NCI-H1048 (cell line): Measurements from ENCODE around the gene MXRA5.
"Not testable (repeated sequence)": the region's sequence is repeated elsewhere in the genome, so short reads cannot be mapped to it uniquely, and the experiment has no call there.

Source experiments
- DNase-seq: peaks from one replicate; lab custom pipeline; 2025; lab: John Stamatoyannopoulos, UW

The MXRA5 gene

DNA sequence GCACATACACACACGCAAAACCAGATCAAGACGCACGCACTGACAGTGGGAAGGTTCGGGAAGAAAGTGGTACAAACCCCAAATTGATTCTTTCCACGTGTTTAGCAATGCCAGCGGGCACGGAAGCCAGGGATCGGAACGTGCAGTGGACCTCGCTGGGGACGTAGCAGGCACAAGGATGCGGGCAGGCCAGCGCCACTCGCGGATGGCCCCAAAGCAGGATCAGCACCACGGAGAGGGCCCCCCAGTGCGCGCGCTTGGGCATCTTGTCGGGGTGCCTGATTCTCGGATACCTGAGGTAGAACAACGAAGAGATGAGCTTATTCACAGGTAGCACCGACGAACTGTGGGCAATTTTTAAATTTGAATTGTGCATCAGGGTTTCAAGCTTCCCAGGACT is 2.9 kb downstream of the MXRA5 start:
- not testable (repeated sequence) for DNase-seq

DNA sequence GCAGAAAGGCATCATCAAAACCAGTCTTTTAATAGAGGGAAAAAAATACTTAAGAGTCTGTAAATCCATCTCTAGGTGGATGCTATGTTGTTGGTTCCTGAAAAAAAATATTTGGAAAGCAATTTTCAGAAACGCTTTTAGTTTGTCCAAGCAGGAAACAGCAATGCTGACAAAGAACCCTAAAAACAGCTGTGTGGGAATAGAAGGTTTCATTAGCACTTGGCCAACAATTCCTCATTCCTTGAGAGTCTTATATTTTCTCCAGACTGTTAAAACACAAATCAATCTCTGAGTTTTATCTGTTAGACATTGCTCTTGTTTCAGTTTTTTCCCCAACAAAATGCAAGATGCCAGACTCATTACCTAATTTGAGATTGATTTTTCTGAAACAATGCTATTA is 6.4 kb downstream of the MXRA5 start:
- no peak for DNase-seq

GRCh38 chrX:3326681-3327080 is 19.8 kb downstream of the MXRA5 start:
- no peak for DNase-seq

GRCh38 chrX:3320471-3321046 is 25.9 kb downstream of the MXRA5 start:
- no peak for DNase-seq

DNA sequence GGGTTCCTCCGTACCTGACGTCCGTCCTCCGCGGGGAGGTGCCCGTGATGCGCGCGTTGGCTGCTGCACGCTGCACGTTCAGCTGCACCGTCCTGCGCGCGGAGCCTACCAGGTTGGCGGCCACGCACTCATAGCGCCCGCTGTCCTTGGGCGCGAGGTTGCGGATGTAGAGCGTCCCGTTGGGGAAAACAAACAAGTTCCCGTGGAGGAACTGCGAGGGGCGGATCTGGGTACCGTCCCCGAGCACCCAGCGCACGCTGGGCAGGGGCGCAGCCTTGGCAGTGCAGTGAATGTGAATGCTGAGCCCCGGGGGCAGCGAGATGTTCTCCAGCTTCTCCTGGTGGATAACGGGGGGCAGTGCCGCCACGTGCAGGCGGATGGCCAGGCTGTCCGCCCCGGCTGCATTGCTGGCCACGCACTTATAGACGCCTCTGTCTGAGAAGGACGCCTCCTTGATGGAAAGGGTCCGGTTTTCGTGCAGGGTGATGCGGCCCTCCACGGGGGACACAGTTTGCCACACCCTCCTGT is 29.2 kb downstream of the MXRA5 start:
- no peak for DNase-seq

DNA sequence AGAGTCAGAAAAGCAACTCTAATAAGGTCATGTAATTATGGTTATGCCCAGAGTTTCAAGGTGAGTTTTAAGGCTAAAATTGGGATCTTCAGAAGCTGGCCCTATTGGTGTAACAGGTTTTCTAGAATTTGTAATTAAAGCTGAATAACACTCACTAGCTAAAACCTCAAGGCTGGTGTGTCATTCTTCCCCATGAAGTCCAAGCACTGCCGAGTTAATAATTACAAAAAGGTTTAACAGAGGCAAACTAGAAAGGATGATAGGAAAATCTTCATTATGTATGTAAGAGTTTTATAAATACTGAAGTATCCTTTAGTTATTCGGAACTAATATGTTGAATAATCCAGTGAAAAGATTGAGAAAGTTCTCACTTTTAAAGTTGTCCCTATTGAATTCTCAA is 34.3 kb downstream of the MXRA5 start:
- no peak for DNase-seq

DNA sequence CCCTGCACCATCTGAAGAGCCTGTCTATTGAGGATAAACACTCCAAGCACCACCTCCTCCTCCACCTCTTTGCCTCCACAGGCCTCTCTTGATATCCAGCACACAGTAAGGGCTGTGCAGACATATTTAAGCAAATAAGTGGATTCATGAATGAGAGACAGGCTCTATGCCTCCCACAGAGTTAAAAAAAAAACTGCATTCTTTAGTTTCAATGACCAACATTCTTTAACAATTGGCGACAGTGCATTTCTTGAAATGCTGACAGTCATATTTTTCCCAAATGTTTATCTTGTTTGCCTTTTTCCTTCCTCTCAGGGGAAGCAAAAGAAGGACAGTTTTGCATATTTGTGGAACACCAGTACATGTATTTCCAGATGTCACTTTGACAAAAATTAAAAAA is 38.6 kb downstream of the MXRA5 start:
- no peak for DNase-seq

- DNase-seq, result no peak
These were observed 46.8 kb downstream of the MXRA5 start for GRCh38 chrX:3299636-3300035.

- DNase-seq, result no peak
These were observed 50.7 kb downstream of the MXRA5 start for GRCh38 chrX:3295731-3296130.

GRCh38 chrX:3293251-3293650 is 53.2 kb downstream of the MXRA5 start:
- DNase-seq, result no peak

GRCh38 chrX:3290561-3290960 is 55.9 kb downstream of the MXRA5 start:
- DNase-seq, result no peak

DNA sequence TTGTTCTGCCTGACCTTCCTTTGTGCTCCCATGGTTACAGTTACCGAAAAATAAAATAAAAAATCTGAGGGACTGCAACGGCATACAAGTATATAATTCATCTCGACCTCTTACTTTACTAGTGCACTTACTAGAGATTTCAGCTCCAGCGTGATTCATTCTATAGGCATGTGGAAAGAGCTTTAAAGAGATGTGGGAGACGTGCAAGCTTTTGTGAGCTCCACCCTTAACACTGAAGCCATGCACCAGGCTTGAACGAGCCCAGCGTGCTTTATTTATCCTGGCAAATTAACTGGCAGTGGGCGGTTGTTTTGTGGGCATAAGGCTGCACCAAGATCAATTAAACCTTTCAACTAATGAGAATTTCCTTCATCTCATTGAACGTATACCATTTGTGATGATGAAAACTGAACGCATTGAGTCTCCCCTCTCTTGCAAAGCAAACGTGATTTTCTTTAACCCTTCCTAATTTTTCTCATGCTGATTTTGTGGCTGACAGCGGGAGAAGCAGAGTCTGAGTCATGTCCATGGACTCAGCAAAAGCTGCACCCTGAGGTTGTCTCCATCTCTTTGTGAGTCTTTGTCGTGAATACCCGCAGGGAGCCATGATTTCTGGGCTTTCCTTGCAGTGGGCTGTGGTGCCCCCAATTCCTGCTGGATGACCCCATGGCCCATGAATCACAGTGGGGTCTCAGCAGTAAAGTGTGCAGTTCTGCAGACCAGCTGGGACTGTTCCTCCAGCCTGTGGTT is 60.1 kb downstream of the MXRA5 start:
- no peak for DNase-seq

- no peak for DNase-seq
These were observed 65.7 kb downstream of the MXRA5 start for GRCh38 chrX:3280706-3281105.

DNA sequence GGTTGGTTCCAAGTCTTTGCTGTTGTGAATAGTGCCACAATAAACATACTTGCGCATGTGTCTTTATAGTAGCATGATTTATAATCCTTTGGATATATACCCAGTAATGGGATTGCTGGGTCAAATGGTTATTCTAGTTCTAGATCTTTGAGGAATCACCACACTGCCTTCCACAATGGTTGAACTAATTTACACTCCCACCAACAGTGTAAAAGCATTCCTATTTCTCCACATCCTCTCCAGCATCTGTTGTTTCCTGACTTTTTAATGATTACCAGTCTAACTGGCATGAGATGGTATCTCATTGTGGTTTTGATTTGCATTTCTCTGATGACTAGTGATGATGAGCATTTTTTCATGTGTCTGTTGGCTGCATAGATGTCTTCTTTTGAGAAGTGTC is 72.8 kb downstream of the MXRA5 start:
- DNase-seq, result not testable (repeated sequence)

GRCh38 chrX:3271834-3272186 is 74.6 kb downstream of the MXRA5 start:
- DNase-seq, result no peak

DNA sequence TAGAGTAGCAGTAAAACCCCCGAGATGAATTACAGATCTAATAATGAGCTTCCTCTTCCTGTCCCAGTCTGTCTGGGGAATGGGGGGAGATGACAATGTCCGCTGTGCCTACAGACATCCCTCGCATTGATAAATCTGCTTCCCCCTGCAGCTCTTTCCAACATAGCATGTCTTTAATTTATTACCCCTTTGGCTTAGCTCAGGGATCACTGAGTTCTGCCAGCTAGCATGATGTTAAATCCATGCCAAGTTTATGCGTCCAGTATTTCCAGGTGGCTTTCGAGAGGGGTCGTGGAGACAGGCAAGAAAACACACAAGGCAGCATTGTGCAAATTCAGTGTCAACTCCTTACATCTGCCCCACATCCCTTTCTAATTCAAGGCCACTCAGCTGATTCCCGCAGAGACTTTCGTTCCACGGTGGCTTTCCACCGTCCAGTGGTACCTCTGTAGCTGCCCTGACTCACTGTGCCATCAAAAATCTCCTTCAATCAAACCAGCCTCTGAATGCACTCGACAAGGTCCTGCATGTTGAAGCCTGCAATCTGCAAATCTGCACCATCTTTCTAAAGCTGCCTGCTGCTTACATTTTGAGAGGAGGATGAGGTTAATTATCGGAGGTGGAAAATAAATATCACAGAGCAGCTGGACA is 75.1 kb downstream of the MXRA5 start:
- DNase-seq, result no peak

DNA sequence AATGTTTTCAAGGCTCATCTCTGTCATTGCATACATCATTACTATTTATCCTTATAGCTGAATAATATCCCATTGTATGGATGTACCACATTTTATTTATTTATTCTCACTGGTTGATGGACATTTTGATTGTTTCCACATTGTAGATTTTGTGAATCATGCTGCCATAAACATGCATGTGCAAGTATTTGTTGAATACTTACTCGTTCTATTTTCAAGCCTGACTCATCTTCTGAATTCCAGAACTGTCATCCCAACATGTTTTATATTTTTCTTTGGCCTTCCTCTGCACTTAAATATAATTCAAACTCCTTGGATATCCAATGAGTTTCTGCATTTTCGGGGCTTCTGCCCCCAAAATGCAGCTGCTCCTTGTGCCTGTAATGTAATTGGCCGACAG is 77.6 kb downstream of the MXRA5 start:
- no peak for DNase-seq

- DNase-seq, result no peak
These were observed 82.7 kb downstream of the MXRA5 start for GRCh38 chrX:3263681-3264126.

DNA sequence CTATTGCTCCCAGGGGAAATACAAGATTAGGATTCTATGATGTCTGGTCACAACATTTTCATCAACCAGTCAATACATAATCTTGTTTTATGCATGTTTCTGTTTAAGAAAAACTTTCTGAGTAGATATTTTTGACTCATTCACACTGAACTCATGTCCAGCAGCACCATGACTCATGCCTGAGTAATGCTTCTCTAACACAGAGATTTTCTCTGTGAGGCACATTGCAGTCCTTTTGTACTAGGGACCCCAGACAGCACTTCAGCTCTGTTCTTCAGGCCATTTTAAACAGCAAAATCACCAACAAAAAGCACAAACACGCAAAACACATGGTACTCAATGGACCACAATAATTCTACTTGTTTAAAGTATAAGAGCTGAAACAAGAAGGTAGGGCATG is 83.6 kb downstream of the MXRA5 start:
- no peak for DNase-seq
